Hematopoietic multipotent progenitor cell treated with erythropoietin and hydrocortisone succinate and interleukin-3 and kit ligand, for 17 days (in vitro differentiated cells): Measurements from ENCODE around the gene CEBPZOS.

ENCODE experiments used
- DNase-seq: peaks from one replicate; pipeline ENCODE4 v3.0.0-alpha.2; 2015; ENCODE audit warnings: low spot score

The CEBPZOS gene

GRCh38 chr2:37232131-37232933 lies 36.0 kb downstream of the CEBPZOS start:
- DNase-seq, result peak; percentile 25

DNA sequence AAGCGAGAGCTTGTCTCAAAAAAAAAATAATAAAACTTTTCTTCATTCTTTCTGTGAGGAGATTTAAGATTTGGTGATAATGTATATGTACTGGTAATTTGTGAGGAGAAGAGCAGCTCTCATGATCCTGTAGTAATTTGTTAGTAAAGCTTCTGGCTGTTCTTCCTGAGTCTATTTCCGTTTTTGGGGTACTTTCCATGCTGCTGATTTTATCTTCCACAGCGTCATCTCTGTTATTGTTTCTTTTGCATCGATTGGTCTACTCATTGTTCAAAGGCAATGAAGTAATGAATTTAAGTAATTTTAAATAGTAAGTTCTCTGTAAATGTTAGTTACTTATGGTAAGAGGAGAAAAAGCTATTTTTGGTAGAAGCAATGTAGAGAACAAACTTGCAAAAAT lies 47.1 kb downstream of the CEBPZOS start:
- DNase-seq, result no peak

DNA sequence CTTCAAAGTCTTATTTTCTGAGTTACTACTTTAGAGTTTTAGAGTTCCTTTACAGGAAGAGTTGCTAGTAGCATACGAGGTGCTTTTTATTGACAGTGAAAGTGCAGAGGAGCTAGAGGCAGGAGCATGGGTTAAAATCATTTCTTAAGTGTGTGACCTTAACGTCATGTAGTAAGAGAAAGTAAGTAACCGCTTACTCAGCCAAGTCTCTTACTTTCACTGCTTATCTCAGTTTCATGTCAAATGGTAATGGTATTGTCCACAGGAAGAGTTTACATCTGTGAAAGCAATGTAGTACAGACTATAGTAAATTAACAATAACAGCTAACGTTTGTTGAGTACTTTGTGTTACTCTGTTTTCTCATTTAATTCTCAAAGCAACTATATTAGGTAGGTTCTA lies 47.7 kb downstream of the CEBPZOS start:
- no peak for DNase-seq

DNA sequence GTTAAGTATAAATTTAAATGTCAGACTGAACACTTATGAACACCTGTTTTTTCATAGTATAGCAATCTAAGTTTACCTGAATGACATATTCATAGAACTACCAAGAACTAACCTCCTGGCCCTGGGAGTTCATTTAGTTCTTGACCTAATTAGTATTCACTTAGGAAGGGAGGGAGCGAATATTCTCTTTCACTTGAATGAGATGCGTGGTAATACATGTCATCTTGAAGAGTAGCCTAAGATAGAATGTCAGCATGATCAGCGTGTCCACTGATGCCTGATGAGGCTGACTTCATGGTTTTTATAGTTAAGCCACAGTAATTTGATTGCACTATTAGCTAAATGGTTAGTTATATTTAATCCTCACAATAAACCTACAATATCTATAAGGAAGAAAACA lies 48.5 kb downstream of the CEBPZOS start:
- no peak for DNase-seq

GRCh38 chr2:37246205-37246604 lies 49.9 kb downstream of the CEBPZOS start:
- no peak for DNase-seq

- no peak for DNase-seq
These were observed 54.8 kb downstream of the CEBPZOS start for GRCh38 chr2:37250869-37251740.
